ENCODE data around the gene ISOC1. TPM values are rescaled to one million over a fixed set of nuclear protein-coding genes. Genes with fewer than 3 reads are reported as not detected.

Gene ISOC1
- 10 to 100 TPM; 37.7 to 67.2 (median 38.7) TPM for total RNA-seq

DNA sequence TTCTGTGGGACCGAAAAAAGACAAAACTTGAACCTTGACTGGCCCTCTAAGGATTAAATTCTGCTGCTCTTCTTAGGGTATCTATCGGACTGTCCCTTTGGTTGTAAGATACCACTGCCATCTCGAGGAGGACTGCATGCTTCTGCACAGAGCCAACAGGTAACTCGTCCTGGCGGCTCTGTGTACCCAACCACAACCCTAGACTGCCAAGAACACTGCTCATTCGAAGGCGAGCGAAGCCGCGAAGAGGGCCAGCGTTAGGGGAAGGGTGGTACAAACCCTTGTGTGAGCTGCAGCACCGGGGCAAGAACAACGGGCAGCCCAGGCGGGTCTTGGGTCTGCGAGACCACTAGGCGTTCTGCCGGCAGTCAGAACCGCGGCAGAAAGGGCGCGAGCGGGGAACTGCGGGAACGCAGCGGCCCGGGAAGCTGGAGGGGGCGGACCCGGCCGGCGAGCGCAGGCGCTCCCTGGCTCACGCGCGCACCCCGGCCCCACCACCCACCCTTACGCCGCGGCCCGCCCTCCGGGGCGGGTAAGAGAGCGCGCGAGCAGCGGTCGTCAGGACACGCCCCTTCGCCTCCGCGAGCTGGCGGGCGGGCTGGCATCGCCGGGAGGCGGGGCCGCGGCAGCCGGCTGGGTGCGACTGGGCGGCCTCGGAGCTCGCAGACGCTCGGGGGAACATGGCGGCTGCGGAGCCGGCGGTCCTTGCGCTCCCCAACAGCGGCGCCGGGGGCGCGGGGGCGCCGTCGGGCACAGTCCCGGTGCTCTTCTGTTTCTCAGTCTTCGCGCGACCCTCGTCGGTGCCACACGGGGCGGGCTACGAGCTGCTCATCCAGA is at the start of gene ISOC1:
ISOC1 (plus strand) TSS at position 663 of the 837 bp plus-strand sequence; CDS start at position 681, 18 bp downstream.
- H3K4me3 ChIP-seq (ENCODE audit: low read depth, poor library complexity, severe bottlenecking) = peak within 1 kb of the TSS; percentile 80
- no peak for TF ChIP-seq POLR2A (IDR thresholded peaks at IDR 0.05)
- TF ChIP-seq, protein P1, sequence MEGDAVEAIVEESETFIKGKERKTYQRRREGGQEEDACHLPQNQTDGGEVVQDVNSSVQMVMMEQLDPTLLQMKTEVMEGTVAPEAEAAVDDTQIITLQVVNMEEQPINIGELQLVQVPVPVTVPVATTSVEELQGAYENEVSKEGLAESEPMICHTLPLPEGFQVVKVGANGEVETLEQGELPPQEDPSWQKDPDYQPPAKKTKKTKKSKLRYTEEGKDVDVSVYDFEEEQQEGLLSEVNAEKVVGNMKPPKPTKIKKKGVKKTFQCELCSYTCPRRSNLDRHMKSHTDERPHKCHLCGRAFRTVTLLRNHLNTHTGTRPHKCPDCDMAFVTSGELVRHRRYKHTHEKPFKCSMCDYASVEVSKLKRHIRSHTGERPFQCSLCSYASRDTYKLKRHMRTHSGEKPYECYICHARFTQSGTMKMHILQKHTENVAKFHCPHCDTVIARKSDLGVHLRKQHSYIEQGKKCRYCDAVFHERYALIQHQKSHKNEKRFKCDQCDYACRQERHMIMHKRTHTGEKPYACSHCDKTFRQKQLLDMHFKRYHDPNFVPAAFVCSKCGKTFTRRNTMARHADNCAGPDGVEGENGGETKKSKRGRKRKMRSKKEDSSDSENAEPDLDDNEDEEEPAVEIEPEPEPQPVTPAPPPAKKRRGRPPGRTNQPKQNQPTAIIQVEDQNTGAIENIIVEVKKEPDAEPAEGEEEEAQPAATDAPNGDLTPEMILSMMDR (IDR thresholded peaks at IDR 0.05) = no peak
- DNase-seq (ENCODE audit: low spot score in 2 of 2) = peak; percentile 80 to 97
- 2 to 3% methylated on average over 18 to 24 of the region's 87 CpGs for WGBS, 2 donors
- intact Hi-C loops (cut with DNase I; ENCODE audit: low total_unique reads) = no loop called here

DNA sequence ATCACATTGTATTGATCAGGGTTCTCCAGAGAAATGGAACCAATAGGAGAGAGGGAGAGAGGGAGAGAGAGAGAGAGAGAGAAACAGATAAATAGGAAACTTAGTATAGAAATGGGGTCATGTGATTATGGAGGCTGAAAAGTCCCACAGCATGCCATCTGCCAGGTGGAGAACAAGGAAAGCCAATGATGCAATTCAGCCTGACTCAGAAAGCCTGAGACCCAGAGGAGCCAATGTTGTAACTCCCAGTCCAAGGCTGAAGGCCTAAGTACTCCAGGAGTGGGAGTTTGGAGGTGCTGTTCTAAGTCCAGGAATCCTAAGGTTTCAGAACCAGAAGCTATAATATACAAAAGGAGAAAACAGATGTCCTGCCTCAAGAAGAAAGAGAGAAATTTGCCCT is 48.4 kb upstream of the ISOC1 start:
- DNase-seq (ENCODE audit: low spot score in 2 of 2) = no peak
- no peak overlapping the region for H3K4me3 ChIP-seq (ENCODE audit: low read depth, poor library complexity, severe bottlenecking)
- intact Hi-C loops (cut with DNase I; ENCODE audit: low total_unique reads) = no loop called here
- TF ChIP-seq, protein P1 (IDR thresholded peaks at IDR 0.05) = no peak
- no peak for TF ChIP-seq POLR2A (IDR thresholded peaks at IDR 0.05)

DNA sequence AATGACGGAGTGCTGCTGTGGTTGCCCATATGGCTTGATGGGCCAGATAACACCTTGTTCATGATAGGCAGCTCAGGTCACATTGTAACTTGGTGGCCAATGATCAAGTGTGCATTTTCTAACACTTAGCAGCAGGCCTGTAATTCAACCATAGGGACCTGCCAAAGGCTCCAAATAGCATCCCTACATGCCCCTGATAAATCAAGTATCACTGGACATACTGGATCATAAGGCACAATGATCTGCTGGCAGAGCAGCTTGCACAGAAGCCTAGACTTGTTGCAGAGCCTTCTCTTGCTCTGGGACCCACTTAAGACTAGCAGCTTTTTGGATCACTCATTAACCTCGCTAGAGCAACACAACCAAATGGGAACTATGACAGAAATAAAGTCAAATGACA is 46.0 kb upstream of the ISOC1 start:
- intact Hi-C loops (cut with DNase I; ENCODE audit: low total_unique reads) = no loop called here

DNA sequence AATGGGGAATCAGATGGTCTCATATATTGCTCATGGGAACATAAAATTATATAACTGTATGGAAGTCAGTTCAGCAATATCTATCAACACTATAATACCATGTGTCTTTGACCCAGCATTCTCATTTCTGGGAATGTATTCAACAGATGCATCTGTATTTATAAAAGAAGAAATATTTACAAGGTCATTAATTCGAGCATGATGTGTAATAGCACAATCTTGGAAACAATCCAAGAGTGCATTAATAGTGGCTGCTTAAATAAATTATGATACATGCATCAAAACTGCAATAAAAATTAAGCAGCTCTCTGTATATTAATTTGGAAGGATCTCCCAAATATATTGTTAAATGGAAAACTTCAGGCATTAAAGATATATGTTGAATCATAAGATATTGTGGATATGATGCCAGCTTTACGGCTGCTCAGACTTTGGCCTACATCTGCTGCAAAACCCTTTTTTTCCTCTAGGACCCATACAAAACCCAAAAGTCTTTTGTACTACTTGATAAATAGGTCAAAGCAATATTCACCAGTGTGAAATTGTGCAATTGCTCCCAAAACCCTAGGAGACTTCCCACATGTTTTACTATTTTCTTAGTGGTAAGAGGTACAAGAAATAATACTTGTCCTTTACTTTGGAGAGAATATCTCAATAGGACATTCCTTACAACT is 45.3 kb upstream of the ISOC1 start:
- intact Hi-C loops (cut with DNase I; ENCODE audit: low total_unique reads) = no loop called here
- 46% methylated on average over 2 of the region's 2 CpGs for WGBS, 2 donors
- TF ChIP-seq POLR2A (IDR thresholded peaks at IDR 0.05) = no peak
- TF ChIP-seq, protein P1 (IDR thresholded peaks at IDR 0.05) = no peak
- no peak for DNase-seq (ENCODE audit: low spot score in 2 of 2)
- no peak overlapping the region for H3K4me3 ChIP-seq (ENCODE audit: low read depth, poor library complexity, severe bottlenecking)

More for the DNA sequence above, 46.0 kb upstream of the ISOC1 start:
- no peak overlapping the region for H3K4me3 ChIP-seq (ENCODE audit: low read depth, poor library complexity, severe bottlenecking)
- 47 to 71% methylated on average over 2 of the region's 2 CpGs for WGBS, 2 donors
- DNase-seq (ENCODE audit: low spot score in 2 of 2) = no peak
- no peak for TF ChIP-seq POLR2A (IDR thresholded peaks at IDR 0.05)

DNA sequence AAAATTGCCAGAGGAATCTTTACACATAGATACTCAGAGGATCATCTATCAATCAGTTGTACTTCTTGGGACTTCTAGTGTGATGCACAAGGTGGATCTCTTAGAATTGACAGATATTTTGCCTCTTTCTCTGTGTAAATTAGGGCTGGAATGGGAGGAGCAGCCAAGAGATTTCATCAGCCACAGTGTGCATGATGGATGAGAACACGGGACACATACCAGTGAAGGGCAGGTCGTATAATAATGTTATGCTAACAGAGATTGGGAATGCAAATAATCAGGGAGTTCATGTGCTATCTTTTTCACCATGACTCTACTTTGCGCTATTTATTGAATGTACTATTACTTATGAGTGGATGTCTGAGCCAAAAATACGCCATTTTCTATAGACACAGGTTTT is 43.3 kb upstream of the ISOC1 start:
- WGBS, 2 donors = 29 to 41% methylated on average over 4 of the region's 4 CpGs
- no peak overlapping the region for H3K4me3 ChIP-seq (ENCODE audit: low read depth, poor library complexity, severe bottlenecking)
- no peak for DNase-seq (ENCODE audit: low spot score in 2 of 2)
- TF ChIP-seq, protein P1 (IDR thresholded peaks at IDR 0.05) = no peak
- TF ChIP-seq POLR2A (IDR thresholded peaks at IDR 0.05) = no peak
- intact Hi-C loops (cut with DNase I; ENCODE audit: low total_unique reads) = no loop called here

DNA sequence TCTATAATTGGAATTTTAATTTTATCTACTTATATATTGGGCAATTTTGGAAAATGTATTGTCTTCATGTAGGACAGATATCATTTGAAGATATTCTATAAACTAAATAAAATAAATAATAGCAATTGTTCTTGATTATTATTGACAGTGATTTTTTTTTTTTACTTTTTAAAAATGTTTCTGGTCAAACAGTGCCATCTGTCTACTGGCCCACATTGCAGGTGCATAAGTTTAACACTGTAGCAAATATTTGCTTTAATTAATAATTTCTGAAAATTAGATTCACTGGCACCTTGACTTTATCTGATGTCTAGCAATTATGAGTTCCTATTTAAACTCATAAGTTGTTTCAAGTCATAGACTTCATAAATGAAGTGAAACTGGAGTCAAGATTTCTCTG is 41.1 kb upstream of the ISOC1 start:
- no peak for TF ChIP-seq POLR2A (IDR thresholded peaks at IDR 0.05)
- TF ChIP-seq, protein P1 (IDR thresholded peaks at IDR 0.05) = no peak
- DNase-seq (ENCODE audit: low spot score in 2 of 2) = no peak
- intact Hi-C loops (cut with DNase I; ENCODE audit: low total_unique reads) = no loop called here
- no peak overlapping the region for H3K4me3 ChIP-seq (ENCODE audit: low read depth, poor library complexity, severe bottlenecking)

Data from lower leg skin (tissue), 4 donors.